Heart left ventricle (tissue), 16 donors: Measurements from ENCODE around the gene ZNF593OS. TPM values are rescaled to one million over a fixed set of nuclear protein-coding genes. Genes with fewer than 3 reads are reported as not detected.

ENCODE experiments used
- ATAC-seq, 4 donors: fragments of 200-7000 bp; cut with Tn5 transposase; one replicate each; pipeline ENCODE4 v1.9.1; 2020 to 2022; ENCODE audit warnings: moderate library complexity in 4 of 4, mild to moderate bottlenecking in 3 of 4, moderate number of reproducible peaks in 1 of 4
- DNase-seq, 5 donors: peaks; one replicate each; pipeline ENCODE4 v3.0.0-alpha.2; 2020
- H3K27ac ChIP-seq, 12 donors: fragments of 200-600 bp; sonication (generic) in 4 of 12; one replicate each; pipeline versions ENCODE4 v1.5.0 to v1.8.0; 2016 to 2022; ENCODE audit warnings: mild to moderate bottlenecking in 2 of 12
- H3K27me3 ChIP-seq, 9 donors: fragments of 200-600 bp; sonication (generic) in 2 of 9; one replicate each; pipeline versions ENCODE4 v1.5.1 to v1.8.0; 2016 to 2022; ENCODE audit warnings: mild to moderate bottlenecking in 3 of 9
- H3K36me3 ChIP-seq, 9 donors: fragments of 200-600 bp; sonication (generic) in 2 of 9; one replicate each; pipeline versions ENCODE4 v1.5.0 to v1.8.0; 2018 to 2022; ENCODE audit warnings: mild to moderate bottlenecking in 2 of 9
- H3K4me1 ChIP-seq, 12 donors: fragments of 200-600 bp; sonication (generic) in 4 of 12; one replicate each; pipeline versions ENCODE4 v1.5.0 to v1.8.0; 2016 to 2022; ENCODE audit warnings: mild to moderate bottlenecking in 3 of 12
- H3K4me3 ChIP-seq, 12 donors: fragments of 200-600 bp; sonication (generic) in 4 of 12; one replicate each; pipeline versions ENCODE4 v1.5.0 to v1.8.0; 2017 to 2022; ENCODE audit warnings: mild to moderate bottlenecking in 9 of 12, moderate library complexity in 4 of 12
- H3K9me3 ChIP-seq, 12 donors: fragments of 200-600 bp; sonication (generic) in 4 of 12; one replicate each; pipeline versions ENCODE4 v1.5.0 to v1.8.0; 2016 to 2022; ENCODE audit warnings: mild to moderate bottlenecking in 1 of 12
- CTCF ChIP-seq, 12 donors: fragments of 200-600 bp; sonication (generic) in 4 of 12; IDR thresholded peaks; one replicate each; pipeline versions ENCODE4 v1.5.0 to v1.8.0; 2018 to 2022; ENCODE audit warnings: antibody characterized with exemption in 12 of 12, mild to moderate bottlenecking in 5 of 12
- POLR2A ChIP-seq, 2 donors: fragments of 450-650 bp; IDR thresholded peaks; one replicate each; pipeline ENCODE4 v1.6.1; 2017; ENCODE audit warnings: antibody characterized with exemption in 2 of 2, mild to moderate bottlenecking in 2 of 2, moderate library complexity in 2 of 2
- WGBS, 4 donors: extraction: QIAGEN DNeasy Blood & Tissue Kit in 2 of 4; methylation state at CpG; one replicate each; pipeline versions ENCODE4 v1.1.5 to v1.1.7; 2013 to 2018; 5-methylcytosine and 5-hydroxymethylcytosine counted together
- intact Hi-C, 10 donors: fragments of 100-400 bp; cut with DNase I; formaldehyde crosslinking; loops; one replicate each; pipeline versions ENCODE4 v1.11.1 to v1.14.2; 2022
- polyA plus RNA-seq, 2 donors: library from polyadenylated mRNA; stranded (reverse); fragments of 200-250 nt; gene quantifications; one replicate each; pipeline ENCODE4 v1.2.3, GENCODE V29; 2013
- total RNA-seq, 9 donors: library from RNA; depleted of rRNA in 2 of 9; stranded (reverse); fragments of >200 nt in 2 of 9; fragmentation: NEBNext Ultra II Directional in 3 of 9; extraction: Animal tissue kit (Norgen Biotek cat#: 25700) in 3 of 9; gene quantifications; one replicate each; pipeline versions ENCODE4 v1.1.0 to v1.2.4, GENCODE V29; 2016 to 2023
- donor health status: ischemic (EF 13 %, LVEDD 7.1; RV severe dilation, severe dysfunction).
- donor health status: healthy with polysubstance abuse.
- donor health status: DM: no; HTN: yes; CAD: no.
- donor health status: DM: no; HTN: no; CAD: no.
- donor health status: ischemic (EF 25% LVEDD 6.9; RV normal size, moderate dysfunction).
- donor health status: ischemic (EF 25% LVEDD 5.7; RV mildly dilated, moderate dysfunction).
- donor health status: healthy.
- donor health status: DM: yes; HTN: yes; CAD: no.
- donor health status: ischemic (EF 35%, LVEDD 5.7; RV mildly dilated, moderate dysfunction).
- donor health status: nonischemic (EF 11% LVEDD 7.7; RV severe dilation, severe dysfunction).
- donor health status: DM: yes; HTN: yes; CAD: no.
- donor health status: PGD.
- donor health status: ischemic (EF 29% LVEDD 5.4; RV normal size, mild dysfunction).
- donor health status: nonischemic (EF 23%, LVEDD 6.1; RV moderate dilation, normal function).

The ZNF593OS gene
- total and polyA plus RNA-seq, 11 donors = not detected

- 43 to 63% (median 56%) methylated on average over 10 to 21 of the region's 21 CpGs for WGBS, 4 donors
- ATAC-seq (peak in 1 of 4 donors; percentile 38), DNase-seq (no peak)
- TF ChIP-seq CTCF (IDR thresholded peaks at IDR 0.05) (no peak), POLR2A (IDR thresholded peaks at IDR 0.05) (no peak)
- no peaks in the 10 kb centered on the region for H3K27me3 ChIP-seq
- H3K9me3 ChIP-seq = no peaks in the 10 kb centered on the region
- no peak within 1 kb of the TSS for H3K4me3 ChIP-seq
- peaks cover 0 to 3% (median 0%) of the 10 kb centered on the region in 12 donors for H3K4me1 ChIP-seq
- no peak within 1 kb of the TSS for H3K27ac ChIP-seq
- H3K36me3 ChIP-seq = no peaks in the 10 kb centered on the region
- intact Hi-C loops = loop anchor here in 1 of 10 donors (5.0 kb wide), 1 partner anchor 145 kb away; no protein-coding TSS in a partner anchor
These were observed 5.6 kb upstream of the ZNF593OS start, which contains the start of gene CNKSR1 for GRCh38 chr1:26177182-26177684. Gene CNKSR1 (plus strand): TSS chr1:26177491. CDS start chr1:26177548, 57 bp downstream.

DNA sequence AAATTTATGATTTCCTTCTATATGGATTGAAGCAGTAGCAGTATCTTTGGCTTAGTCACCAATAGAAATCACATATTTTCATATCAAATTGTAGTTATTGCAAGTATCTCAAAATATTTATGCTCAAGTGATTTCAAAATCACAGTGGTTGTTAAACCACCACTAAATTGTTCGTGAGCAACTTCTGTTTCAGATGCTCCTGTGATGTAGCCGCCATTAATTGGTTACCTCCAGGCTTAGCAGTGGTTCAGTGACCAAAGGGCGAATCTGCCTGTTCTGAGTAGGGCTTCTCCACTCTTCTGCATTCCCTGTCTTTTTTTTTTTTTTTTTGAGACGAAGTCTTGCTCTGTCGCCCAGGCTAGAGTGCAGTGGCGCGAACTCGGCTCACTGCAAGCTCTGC lies 3.7 kb upstream of the ZNF593OS start:
- ATAC-seq (no peak), DNase-seq (no peak)
- intact Hi-C loops = loop anchor here in 1 of 10 donors (5.0 kb wide), 1 partner anchor 147 kb away; no protein-coding TSS in a partner anchor
- Histone ChIP-seq H3K4me3 (no peak overlapping the region), H3K27me3 (no peaks in the 10 kb centered on the region), H3K36me3 (peaks cover 0 to 2% (median 0%) of the 10 kb centered on the region in 9 donors), H3K9me3 (no peaks in the 10 kb centered on the region), H3K4me1 (peaks cover 3 to 12% (median 7%) of the 10 kb centered on the region in 12 donors), H3K27ac (no peak overlapping the region)
- WGBS, 4 donors = 91 to 96% (median 95%) methylated on average over 8 of the region's 8 CpGs
- TF ChIP-seq CTCF (IDR thresholded peaks at IDR 0.05) = no peak
- TF ChIP-seq POLR2A (IDR thresholded peaks at IDR 0.05) = no peak

GRCh38 chr1:26170472-26170821 lies 1.2 kb downstream of the ZNF593OS start:
- intact Hi-C loops = loop anchor here in 4 of 10 donors (2.0 to 5.0 kb wide), 3 partner anchors 57 to 152 kb away; partner anchors contain the start of gene CD52 (in 1 of the 4)
- Histone ChIP-seq H3K36me3 (peaks cover 0 to 2% (median 0%) of the 10 kb centered on the region in 9 donors), H3K4me1 (peaks cover 5 to 26% (median 16%) of the 10 kb centered on the region in 12 donors), H3K27me3 (no peaks in the 10 kb centered on the region), H3K27ac (peak overlapping the region in 9 of 12 donors; percentile 69 to 89 (median 82)), H3K4me3 (peak overlapping the region; percentile 66 to 94 (median 86)), H3K9me3 (no peaks in the 10 kb centered on the region)
- TF ChIP-seq POLR2A (IDR thresholded peaks at IDR 0.05) (no peak), CTCF (IDR thresholded peaks at IDR 0.05) (no peak)
- no peak for ATAC-seq
- 73 to 81% (median 76%) methylated on average over 6 to 9 of the region's 9 CpGs for WGBS, 4 donors
- DNase-seq = no peak

DNA sequence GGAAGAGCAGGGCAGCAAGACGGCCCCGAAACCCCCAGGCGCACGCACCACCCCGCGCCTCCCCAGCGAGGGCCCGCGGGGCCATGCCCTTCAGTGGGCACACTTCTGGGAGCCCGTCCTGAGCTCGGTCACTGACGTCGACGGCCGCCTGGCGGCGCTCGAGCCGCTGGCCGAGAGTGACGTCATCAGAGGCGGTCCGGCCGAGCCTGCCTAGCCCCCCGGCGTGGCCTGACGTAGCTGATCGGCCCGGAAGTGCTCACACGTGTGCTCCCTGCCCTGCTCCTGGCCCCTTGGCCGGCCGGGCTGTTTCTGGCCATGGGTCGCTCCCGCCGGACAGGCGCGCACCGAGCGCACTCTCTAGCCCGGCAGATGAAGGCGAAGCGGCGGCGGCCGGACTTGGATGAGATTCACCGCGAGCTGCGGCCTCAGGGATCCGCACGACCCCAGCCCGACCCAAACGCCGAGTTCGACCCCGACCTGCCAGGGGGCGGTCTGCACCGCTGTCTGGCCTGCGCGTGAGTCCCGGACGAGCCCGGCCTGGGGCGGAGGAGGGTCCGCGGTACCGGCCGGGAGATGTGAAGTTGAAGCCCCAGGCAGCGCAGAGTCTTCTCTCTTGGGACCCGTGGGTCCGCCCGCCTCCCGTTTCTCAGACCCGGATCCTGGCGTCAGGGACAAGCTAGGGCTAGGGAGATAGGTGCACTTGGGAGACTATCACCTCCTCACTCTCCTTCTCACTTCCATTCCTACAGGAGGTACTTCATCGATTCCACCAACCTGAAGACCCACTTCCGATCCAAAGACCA lies 1.8 kb downstream of the ZNF593OS start, which contains the start of gene ZNF593:
TSS of gene ZNF593 (plus strand) at position 240 of the 803 bp plus-strand sequence. CDS start at position 316, 76 bp downstream.
- ATAC-seq (peak; percentile 92 to 98 (median 96)), DNase-seq (peak; percentile 93 to 97 (median 95))
- 1 to 6% (median 2%) methylated on average over 20 to 76 of the region's 76 CpGs for WGBS, 4 donors
- Histone ChIP-seq H3K4me1 (peaks cover 5 to 26% (median 16%) of the 10 kb centered on the region in 12 donors), H3K9me3 (no peaks in the 10 kb centered on the region), H3K4me3 (peak within 1 kb of the TSS; percentile 66 to 94 (median 86)), H3K36me3 (peaks cover 0 to 2% (median 0%) of the 10 kb centered on the region in 9 donors), H3K27me3 (no peaks in the 10 kb centered on the region), H3K27ac (peak within 1 kb of the TSS; percentile 34 to 89 (median 81))
- intact Hi-C loops = loop anchor here (2.0 to 10.0 kb wide), 12 partner anchors 57 to 273 kb away; partner anchors contain the start of genes CEP85 (in 4 of the 10), CD52 (in 1 of the 10) and STMN1 (in 1 of the 10)
- TF ChIP-seq CTCF (IDR thresholded peaks at IDR 0.05) (peak; percentile 81 to 98 (median 91)), POLR2A (IDR thresholded peaks at IDR 0.05) (peak in 1 of 2 donors; percentile 59)
